ENCODE results near the gene PTPRN2.

DNA sequence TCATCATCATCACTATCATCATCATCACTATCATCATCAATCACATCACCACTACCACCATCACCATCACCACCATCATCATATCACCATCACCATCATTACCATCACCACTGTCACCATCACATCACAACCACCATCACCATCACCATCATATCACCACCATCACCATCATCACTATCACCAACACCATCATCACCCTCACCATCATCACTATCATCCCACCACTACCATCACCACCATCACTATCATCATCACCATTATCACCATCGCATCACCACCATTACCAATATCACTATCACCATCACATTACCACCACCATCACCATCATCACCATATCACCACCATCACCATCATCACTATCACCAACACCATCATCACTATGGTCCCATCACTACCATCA is 539.1 kb downstream of the PTPRN2 start:
- TF ChIP-seq, protein P1, sequence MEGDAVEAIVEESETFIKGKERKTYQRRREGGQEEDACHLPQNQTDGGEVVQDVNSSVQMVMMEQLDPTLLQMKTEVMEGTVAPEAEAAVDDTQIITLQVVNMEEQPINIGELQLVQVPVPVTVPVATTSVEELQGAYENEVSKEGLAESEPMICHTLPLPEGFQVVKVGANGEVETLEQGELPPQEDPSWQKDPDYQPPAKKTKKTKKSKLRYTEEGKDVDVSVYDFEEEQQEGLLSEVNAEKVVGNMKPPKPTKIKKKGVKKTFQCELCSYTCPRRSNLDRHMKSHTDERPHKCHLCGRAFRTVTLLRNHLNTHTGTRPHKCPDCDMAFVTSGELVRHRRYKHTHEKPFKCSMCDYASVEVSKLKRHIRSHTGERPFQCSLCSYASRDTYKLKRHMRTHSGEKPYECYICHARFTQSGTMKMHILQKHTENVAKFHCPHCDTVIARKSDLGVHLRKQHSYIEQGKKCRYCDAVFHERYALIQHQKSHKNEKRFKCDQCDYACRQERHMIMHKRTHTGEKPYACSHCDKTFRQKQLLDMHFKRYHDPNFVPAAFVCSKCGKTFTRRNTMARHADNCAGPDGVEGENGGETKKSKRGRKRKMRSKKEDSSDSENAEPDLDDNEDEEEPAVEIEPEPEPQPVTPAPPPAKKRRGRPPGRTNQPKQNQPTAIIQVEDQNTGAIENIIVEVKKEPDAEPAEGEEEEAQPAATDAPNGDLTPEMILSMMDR (conservative IDR thresholded peaks at IDR 0.05; ENCODE audit: low read depth, low read length) = no peak
- no peak for TF ChIP-seq EZH2 (IDR thresholded peaks at IDR 0.05; ENCODE audit: borderline replicate concordance, low read depth, low read length, poor library complexity, severe bottlenecking)

Measured in A673 (cell line).